Ishikawa (cell line): Measurements from ENCODE around the gene DPYD.

Source experiments
- CEBPB ChIP-seq: IDR thresholded peaks from 2 replicates; pipeline ENCODE4 v1.6.1; 2012
- EGR1 ChIP-seq: IDR thresholded peaks from 2 replicates; pipeline ENCODE4 v1.6.1; 2012
- EP300 ChIP-seq: IDR thresholded peaks from 2 replicates; pipeline ENCODE4 v1.6.1; 2012; ENCODE audit warnings: borderline replicate concordance
- FOXM1 ChIP-seq: IDR thresholded peaks from 2 replicates; pipeline ENCODE4 v1.6.1; 2012; ENCODE audit warnings: low read depth, borderline replicate concordance
- MAX ChIP-seq: IDR thresholded peaks from 2 replicates; pipeline ENCODE4 v1.6.1; 2012
- NFIC ChIP-seq: IDR thresholded peaks from 2 replicates; pipeline ENCODE4 v1.6.1; 2012
- RAD21 ChIP-seq: IDR thresholded peaks from 2 replicates; pipeline ENCODE4 v1.6.1; 2012; ENCODE audit warnings: low read depth
- REST ChIP-seq: IDR thresholded peaks from 2 replicates; pipeline ENCODE4 v1.6.1; 2012; ENCODE audit warnings: low read depth, mild to moderate bottlenecking
- TAF1 ChIP-seq: IDR thresholded peaks from 2 replicates; pipeline ENCODE4 v1.6.1; 2012; ENCODE audit warnings: low read depth, mild to moderate bottlenecking
- TCF12 ChIP-seq: IDR thresholded peaks from 2 replicates; pipeline ENCODE4 v1.6.1; 2012; ENCODE audit warnings: low read depth
- TEAD4 ChIP-seq: IDR thresholded peaks from 2 replicates; pipeline ENCODE4 v1.6.1; 2012
- USF1 ChIP-seq: IDR thresholded peaks from 2 replicates; pipeline ENCODE4 v1.6.1; 2012
- YY1 ChIP-seq: IDR thresholded peaks from 2 replicates; pipeline ENCODE4 v1.6.1; 2012; ENCODE audit warnings: low read depth
- ZBTB7A ChIP-seq: IDR thresholded peaks from 2 replicates; pipeline ENCODE4 v1.6.1; 2012; ENCODE audit warnings: low read depth

- TF ChIP-seq REST (no peak), USF1 (no peak), RAD21 (no peak), YY1 (no peak), MAX (no peak), CEBPB (no peak), ZBTB7A (no peak), TCF12 (no peak), EP300 (no peak), NFIC (no peak), TAF1 (no peak), FOXM1 (no peak), TEAD4 (no peak), EGR1 (no peak)
Measured at GRCh38 chr1:97649591-97649990, 271.2 kb downstream of the DPYD start.
